Peyer's patch (tissue), 4 donors: ENCODE results near the gene ME1.

Experiments
- POLR2A ChIP-seq, 2 donors: fragments of 450-650 bp; IDR thresholded peaks; one replicate each; pipeline ENCODE4 v1.5.1; 2017; ENCODE audit warnings: antibody characterized with exemption in 2 of 2, mild to moderate bottlenecking in 2 of 2, moderate library complexity in 2 of 2
- TF ChIP-seq, protein P1 (sequence below), 6 experiments: fragments of 450-650 bp in 4 of 6; fragments of 200-600 bp in 2 of 6; sonication (generic) in 1 of 6; IDR thresholded peaks; one replicate each; pipeline ENCODE4 v1.5.1; 2017 to 2019; ENCODE audit warnings: antibody characterized with exemption in 6 of 6, mild to moderate bottlenecking in 3 of 6, moderate library complexity in 1 of 6

DNA sequence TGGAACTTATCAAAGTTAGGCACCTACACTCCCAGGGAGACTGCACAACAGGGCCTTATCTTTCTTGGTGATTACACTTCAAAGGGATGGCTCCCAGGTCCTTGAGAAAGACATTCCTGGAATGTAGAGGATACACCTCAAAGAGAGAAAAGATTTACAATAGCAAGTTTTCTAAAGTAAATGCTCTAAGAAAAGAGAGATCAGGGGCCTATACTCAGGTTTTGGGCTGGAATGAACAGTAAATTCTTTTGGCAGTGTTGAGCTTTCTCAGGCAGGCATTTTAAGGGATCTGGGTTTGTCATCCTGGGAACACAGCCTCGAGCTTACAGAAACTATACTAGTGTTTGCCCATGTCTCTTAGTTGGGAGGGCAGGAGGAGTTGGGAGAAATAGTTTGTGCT is 31.7 kb upstream of the ME1 start:
- no peak for TF ChIP-seq POLR2A (IDR thresholded peaks at IDR 0.05)
- TF ChIP-seq, protein P1, sequence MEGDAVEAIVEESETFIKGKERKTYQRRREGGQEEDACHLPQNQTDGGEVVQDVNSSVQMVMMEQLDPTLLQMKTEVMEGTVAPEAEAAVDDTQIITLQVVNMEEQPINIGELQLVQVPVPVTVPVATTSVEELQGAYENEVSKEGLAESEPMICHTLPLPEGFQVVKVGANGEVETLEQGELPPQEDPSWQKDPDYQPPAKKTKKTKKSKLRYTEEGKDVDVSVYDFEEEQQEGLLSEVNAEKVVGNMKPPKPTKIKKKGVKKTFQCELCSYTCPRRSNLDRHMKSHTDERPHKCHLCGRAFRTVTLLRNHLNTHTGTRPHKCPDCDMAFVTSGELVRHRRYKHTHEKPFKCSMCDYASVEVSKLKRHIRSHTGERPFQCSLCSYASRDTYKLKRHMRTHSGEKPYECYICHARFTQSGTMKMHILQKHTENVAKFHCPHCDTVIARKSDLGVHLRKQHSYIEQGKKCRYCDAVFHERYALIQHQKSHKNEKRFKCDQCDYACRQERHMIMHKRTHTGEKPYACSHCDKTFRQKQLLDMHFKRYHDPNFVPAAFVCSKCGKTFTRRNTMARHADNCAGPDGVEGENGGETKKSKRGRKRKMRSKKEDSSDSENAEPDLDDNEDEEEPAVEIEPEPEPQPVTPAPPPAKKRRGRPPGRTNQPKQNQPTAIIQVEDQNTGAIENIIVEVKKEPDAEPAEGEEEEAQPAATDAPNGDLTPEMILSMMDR (IDR thresholded peaks at IDR 0.05) = no peak
